Trophoblast cell (in vitro differentiated cells and primary cell): ENCODE measurements around the gene DHRS7.
A peak's percentile ranks its signal among the peaks of the same experiment; 100 is the strongest.

ENCODE experiments used
- DNase-seq, 2 donors: peaks; one replicate each; pipeline ENCODE4 v3.0.0-alpha.2; 2016
- H2AFZ ChIP-seq: 2 replicates; pipeline ENCODE4 v1.6.1; 2013; ENCODE audit warnings: low read length, moderate library complexity, mild to moderate bottlenecking; ENCODE audit not compliant: insufficient read depth, poor library complexity
- H2AK5ac ChIP-seq: 2 replicates; pipeline ENCODE4 v1.6.1; 2013; ENCODE audit warnings: mild to moderate bottlenecking, low read length
- H2BK120ac ChIP-seq: 2 replicates; pipeline ENCODE4 v1.6.1; 2013; ENCODE audit warnings: low read length, mild to moderate bottlenecking, moderate library complexity; ENCODE audit not compliant: insufficient read depth, poor library complexity
- H2BK12ac ChIP-seq: 2 replicates; pipeline ENCODE4 v1.6.1; 2013; ENCODE audit warnings: mild to moderate bottlenecking, low read length, moderate library complexity
- H2BK5ac ChIP-seq: 2 replicates; pipeline ENCODE4 v1.6.1; 2013; ENCODE audit warnings: low read length, low read depth, moderate library complexity, mild to moderate bottlenecking; ENCODE audit not compliant: poor library complexity
- H3K14ac ChIP-seq: 2 replicates; pipeline ENCODE4 v1.6.1; 2013; ENCODE audit warnings: mild to moderate bottlenecking, low read length
- H3K18ac ChIP-seq: 2 replicates; pipeline ENCODE4 v1.6.1; 2013; ENCODE audit warnings: mild to moderate bottlenecking, low read length
- H3K23ac ChIP-seq: 2 replicates; pipeline ENCODE4 v1.6.1; 2013; ENCODE audit warnings: low read length
- H3K27ac ChIP-seq: 2 replicates; pipeline ENCODE4 v1.5.1; 2013; ENCODE audit warnings: low read depth, mild to moderate bottlenecking, inconsistent platforms, low read length, moderate library complexity
- H3K27me3 ChIP-seq: 2 replicates; pipeline ENCODE4 v1.6.1; 2013; ENCODE audit warnings: inconsistent platforms, mild to moderate bottlenecking, low read length, moderate library complexity; ENCODE audit not compliant: insufficient read depth
- H3K36me3 ChIP-seq, 2 experiments: 1 replicate in 1 of 2; 2 replicates in 1 of 2; pipeline ENCODE4 v1.6.1; 2013; ENCODE audit warnings: low read length in 2 of 2, mild to moderate bottlenecking in 2 of 2, moderate library complexity in 1 of 2; ENCODE audit not compliant: insufficient read depth in 2 of 2, control insufficient read depth in 1 of 2
- H3K4ac ChIP-seq: 2 replicates; pipeline ENCODE4 v1.6.1; 2013; ENCODE audit warnings: low read depth, mild to moderate bottlenecking, low read length, moderate library complexity
- H3K4me1 ChIP-seq, 2 experiments: 1 replicate in 1 of 2; 2 replicates in 1 of 2; pipeline ENCODE4 v1.6.1; 2013; ENCODE audit warnings: low read length in 2 of 2, mild to moderate bottlenecking in 2 of 2, moderate library complexity in 1 of 2; ENCODE audit not compliant: insufficient read depth in 2 of 2, control insufficient read depth in 1 of 2
- H3K4me2 ChIP-seq: 2 replicates; pipeline ENCODE4 v1.6.1; 2013; ENCODE audit warnings: inconsistent platforms, mild to moderate bottlenecking, low read length, moderate library complexity
- H3K4me3 ChIP-seq: 2 replicates; pipeline ENCODE4 v1.5.1; 2013; ENCODE audit warnings: mild to moderate bottlenecking, low read depth, low read length, inconsistent platforms
- H3K79me1 ChIP-seq: one replicate; pipeline ENCODE4 v1.6.1; 2013; ENCODE audit warnings: low read length
- H3K79me2 ChIP-seq: 2 replicates; pipeline ENCODE4 v1.6.1; 2013; ENCODE audit warnings: low read length, mild to moderate bottlenecking; ENCODE audit not compliant: control insufficient read depth, insufficient read depth, poor library complexity
- H3K9ac ChIP-seq: 2 replicates; pipeline ENCODE4 v1.6.1; 2013; ENCODE audit warnings: mild to moderate bottlenecking, low read length
- H3K9me3 ChIP-seq: 2 replicates; pipeline ENCODE4 v1.6.1; 2013; ENCODE audit warnings: low read depth, mild to moderate bottlenecking, control low read depth, inconsistent platforms, low read length; ENCODE audit not compliant: insufficient read depth
- H4K12ac ChIP-seq: 2 replicates; pipeline ENCODE4 v1.6.1; 2013; ENCODE audit warnings: low read depth, mild to moderate bottlenecking, low read length, moderate library complexity
- H4K8ac ChIP-seq: 2 replicates; pipeline ENCODE4 v1.6.1; 2013; ENCODE audit warnings: low read depth, mild to moderate bottlenecking, low read length, moderate library complexity
- H4K91ac ChIP-seq: one replicate; pipeline ENCODE4 v1.6.1; 2013; ENCODE audit warnings: low read depth, mild to moderate bottlenecking, low read length, moderate library complexity
- WGBS: extraction: QIAGEN DNeasy Blood & Tissue Kit; methylation state at CpG from one replicate; pipeline ENCODE4 v1.1.7; 2013; ENCODE audit warnings: missing lambda C conversion rate; ENCODE audit not compliant: insufficient read length, insufficient coverage; ENCODE audit errors: extremely low coverage; 5-methylcytosine and 5-hydroxymethylcytosine counted together

Gene DHRS7

DNA sequence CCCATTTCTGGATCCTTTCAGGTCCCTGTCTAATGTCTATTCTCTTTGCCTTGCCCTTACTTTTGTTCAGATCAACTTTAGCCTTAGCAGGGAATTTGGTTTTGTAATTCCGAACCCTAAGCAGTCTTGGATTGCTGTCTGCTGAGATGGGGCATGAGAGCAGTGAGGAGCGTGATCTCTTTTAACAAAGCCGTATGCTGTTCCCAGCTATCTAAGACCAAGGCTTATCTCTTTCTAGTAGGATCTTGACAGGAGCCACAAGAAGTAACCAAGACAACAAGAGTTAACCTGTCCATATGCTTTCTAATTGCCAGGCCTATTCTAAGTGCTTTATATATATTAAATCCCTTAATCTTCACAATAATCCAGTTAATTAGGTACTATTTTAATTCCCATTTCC is 4.5 kb upstream of the DHRS7 start:
- WGBS: no CpG with 5 or more reads among the region's 3 CpGs
- H2AK5ac ChIP-seq: no peak overlapping the region
- H4K8ac ChIP-seq: no peak overlapping the region
- H3K27me3 ChIP-seq: no peaks in the 10 kb centered on the region
- no peak overlapping the region for H3K14ac ChIP-seq
- peaks cover 4% of the 10 kb centered on the region for H3K79me2 ChIP-seq
- H3K79me1 ChIP-seq: peaks cover 5% of the 10 kb centered on the region
- H3K23ac ChIP-seq: no peak overlapping the region
- no peaks in the 10 kb centered on the region for H3K36me3 ChIP-seq
- no peak overlapping the region for H3K4ac ChIP-seq
- no peaks in the 10 kb centered on the region for H3K9me3 ChIP-seq
- DNase-seq: no peak
- no peak overlapping the region for H3K9ac ChIP-seq
- no peak overlapping the region for H3K4me2 ChIP-seq
- no peak overlapping the region for H3K4me3 ChIP-seq
- H4K91ac ChIP-seq: no peak overlapping the region
- H4K12ac ChIP-seq: no peak overlapping the region
- H3K4me1 ChIP-seq: peaks cover 0 to 2% of the 10 kb centered on the region in 2 experiments
- no peak overlapping the region for H2BK12ac ChIP-seq
- H2BK120ac ChIP-seq: no peak overlapping the region
- H3K18ac ChIP-seq: no peak overlapping the region
- H2BK5ac ChIP-seq: no peak overlapping the region
- H2AFZ ChIP-seq: no peak overlapping the region
- no peak overlapping the region for H3K27ac ChIP-seq

DNA sequence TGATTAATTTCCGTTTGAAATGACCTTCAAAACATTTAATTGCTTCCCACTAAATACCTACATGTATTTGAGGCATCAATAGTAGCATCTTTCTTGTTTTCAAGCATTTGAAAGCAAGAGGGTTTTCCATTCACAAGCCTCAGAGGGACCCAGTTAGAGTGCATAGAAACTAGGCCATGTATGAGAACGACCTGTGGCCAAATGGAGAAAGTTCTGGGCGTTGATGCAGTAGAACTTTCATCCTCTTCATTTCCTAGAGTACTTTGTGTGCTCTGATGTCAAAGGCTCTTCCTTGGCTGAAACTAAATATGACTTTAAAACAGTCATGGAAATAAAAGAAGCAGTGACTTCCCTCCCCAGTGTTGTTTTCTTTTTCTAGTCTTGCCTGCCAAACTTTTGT is 944 bp upstream of the DHRS7 start:
- Histone ChIP-seq H3K27ac (no peak overlapping the region), H3K4me2 (no peak overlapping the region), H3K79me2 (peaks cover 5% of the 10 kb centered on the region), H3K4me3 (no peak overlapping the region), H3K36me3 (peaks cover 0 to 3% of the 10 kb centered on the region in 2 experiments), H2AK5ac (no peak overlapping the region), H4K12ac (no peak overlapping the region), H3K14ac (no peak overlapping the region), H3K27me3 (no peaks in the 10 kb centered on the region), H2BK5ac (no peak overlapping the region), H3K4ac (no peak overlapping the region), H3K9ac (no peak overlapping the region), H3K23ac (no peak overlapping the region), H4K8ac (no peak overlapping the region), H2BK12ac (no peak overlapping the region), H3K18ac (no peak overlapping the region), H3K4me1 (peaks cover 0 to 2% of the 10 kb centered on the region in 2 experiments), H3K9me3 (no peaks in the 10 kb centered on the region), H4K91ac (no peak overlapping the region), H2BK120ac (no peak overlapping the region), H2AFZ (no peak overlapping the region), H3K79me1 (peaks cover 6% of the 10 kb centered on the region)
- no peak for DNase-seq
- WGBS: no CpG with 5 or more reads among the region's 3 CpGs

DNA sequence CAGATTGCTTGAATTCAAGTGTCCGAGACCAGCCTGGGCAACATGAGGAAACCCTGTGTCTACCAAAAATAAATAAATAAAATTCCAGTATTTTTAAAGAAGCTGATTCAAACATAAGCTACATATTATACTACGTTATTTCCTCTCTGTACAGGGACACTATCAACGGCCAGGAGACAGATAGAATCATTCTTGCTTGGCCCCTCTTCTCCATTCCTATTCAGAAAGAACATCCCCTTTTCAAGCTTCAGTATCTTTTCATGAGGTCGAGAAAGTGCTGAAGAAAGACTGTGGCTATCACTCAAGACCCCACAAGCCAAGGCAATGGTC is 314 bp upstream of the DHRS7 start:
- no peak overlapping the region for H2BK12ac ChIP-seq
- no CpG with 5 or more reads among the region's 4 CpGs for WGBS
- peaks cover 0 to 5% of the 10 kb centered on the region in 2 experiments for H3K36me3 ChIP-seq
- no peaks in the 10 kb centered on the region for H3K27me3 ChIP-seq
- DNase-seq: no peak
- H2BK5ac ChIP-seq: no peak overlapping the region
- no peak overlapping the region for H3K9ac ChIP-seq
- H3K79me1 ChIP-seq: peaks cover 6% of the 10 kb centered on the region
- H2BK120ac ChIP-seq: no peak overlapping the region
- H3K4ac ChIP-seq: no peak overlapping the region
- no peak overlapping the region for H2AK5ac ChIP-seq
- H3K27ac ChIP-seq: no peak overlapping the region
- H2AFZ ChIP-seq: peak overlapping the region; percentile 94
- H4K91ac ChIP-seq: no peak overlapping the region
- H3K79me2 ChIP-seq: peaks cover 7% of the 10 kb centered on the region
- H3K4me1 ChIP-seq: peaks cover 0 to 2% of the 10 kb centered on the region in 2 experiments
- H3K4me3 ChIP-seq: peak overlapping the region; percentile 98
- H4K8ac ChIP-seq: no peak overlapping the region
- no peak overlapping the region for H3K23ac ChIP-seq
- H3K18ac ChIP-seq: no peak overlapping the region
- H4K12ac ChIP-seq: no peak overlapping the region
- H3K14ac ChIP-seq: no peak overlapping the region
- H3K9me3 ChIP-seq: no peaks in the 10 kb centered on the region
- H3K4me2 ChIP-seq: peak overlapping the region; percentile 93

DNA sequence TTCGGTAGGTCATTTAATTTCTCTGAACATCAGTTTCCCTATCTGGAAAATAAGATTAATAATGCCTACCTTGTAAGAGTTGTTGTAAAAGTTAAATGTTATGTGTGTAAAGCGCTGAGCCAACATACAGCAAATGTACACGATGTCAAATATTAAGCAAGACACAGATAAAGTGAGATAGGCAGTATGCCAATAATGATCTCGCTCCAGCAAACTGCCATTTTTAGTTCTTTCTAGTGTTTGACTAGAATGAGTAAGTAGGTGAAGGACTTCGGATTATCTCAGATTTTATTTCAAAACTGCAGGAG is 840 bp downstream of the DHRS7 start:
- no peaks in the 10 kb centered on the region for H3K9me3 ChIP-seq

More for the DNA sequence above, 840 bp downstream of the DHRS7 start:
- Histone ChIP-seq H3K4ac (no peak overlapping the region), H4K12ac (no peak overlapping the region), H2BK5ac (no peak overlapping the region), H2BK120ac (no peak overlapping the region), H3K23ac (no peak overlapping the region), H3K14ac (no peak overlapping the region), H3K4me2 (peak overlapping the region; percentile 93), H3K18ac (no peak overlapping the region), H3K27ac (no peak overlapping the region), H3K36me3 (peaks cover 0 to 7% of the 10 kb centered on the region in 2 experiments), H3K9ac (no peak overlapping the region), H3K79me2 (peaks cover 7% of the 10 kb centered on the region), H2AFZ (no peak overlapping the region), H3K27me3 (no peaks in the 10 kb centered on the region), H3K4me1 (peaks cover 0 to 2% of the 10 kb centered on the region in 2 experiments), H4K8ac (no peak overlapping the region), H3K4me3 (peak overlapping the region; percentile 98), H2AK5ac (no peak overlapping the region), H2BK12ac (no peak overlapping the region), H3K79me1 (peaks cover 6% of the 10 kb centered on the region), H4K91ac (no peak overlapping the region)
- peak in 1 of 2 donors; percentile 74 for DNase-seq
- WGBS: no CpG with 5 or more reads among the region's 5 CpGs
